Right lobe of liver (tissue), 6 donors: ENCODE data around the gene EDEM3. TPM values are rescaled to one million over a fixed set of nuclear protein-coding genes. Genes with fewer than 3 reads are reported as not detected.

ENCODE experiments used
- ATAC-seq, 4 donors: fragments of 200-7000 bp; cut with Tn5 transposase; one replicate each; pipeline ENCODE4 v1.9.1; 2020; ENCODE audit warnings: mild to moderate bottlenecking in 4 of 4, moderate library complexity in 4 of 4
- DNase-seq, 3 donors: peaks; one replicate each; pipeline ENCODE4 v3.0.0-alpha.2; 2020
- H3K27ac ChIP-seq, 3 donors: fragments of 200-600 bp; one replicate each; pipeline ENCODE4 v1.8.0; 2022
- H3K27me3 ChIP-seq, 2 donors: fragments of 200-600 bp; one replicate each; pipeline ENCODE4 v1.8.0; 2022
- H3K36me3 ChIP-seq, 4 donors: fragments of 200-600 bp; sonication (generic) in 1 of 4; one replicate each; pipeline versions ENCODE4 v1.5.1 to v1.8.0; 2017 to 2022; ENCODE audit warnings: control low read depth in 1 of 4
- H3K4me1 ChIP-seq, 4 donors: fragments of 200-600 bp; sonication (generic) in 1 of 4; one replicate each; pipeline versions ENCODE4 v1.5.1 to v1.8.0; 2017 to 2022; ENCODE audit warnings: control low read depth in 1 of 4
- H3K4me3 ChIP-seq, 3 donors: fragments of 200-600 bp; one replicate each; pipeline ENCODE4 v1.8.0; 2022
- H3K9me3 ChIP-seq, 4 donors: fragments of 200-600 bp; sonication (generic) in 1 of 4; one replicate each; pipeline versions ENCODE4 v1.5.1 to v1.8.0; 2017 to 2022; ENCODE audit warnings: control low read depth in 1 of 4
- POLR2A ChIP-seq: fragments of 450-650 bp; IDR thresholded peaks from one replicate; pipeline ENCODE4 v1.6.1; 2017; ENCODE audit warnings: antibody characterized with exemption, mild to moderate bottlenecking
- WGBS: methylation state at CpG from one replicate; pipeline ENCODE4 v1.1.6; 2018; ENCODE audit warnings: low coverage, low lambda C conversion rate; ENCODE audit not compliant: insufficient coverage; ENCODE audit errors: missing lambda C conversion rate; 5-methylcytosine and 5-hydroxymethylcytosine counted together
- intact Hi-C, 2 donors: fragments of 100-400 bp; cut with DNase I; formaldehyde crosslinking; loops; one replicate each; pipeline versions ENCODE4 v1.11.2 to v1.14.1; 2022
- total RNA-seq, 6 experiments: library from RNA; depleted of rRNA in 2 of 6; stranded (reverse); fragments of >200 nt in 2 of 6; fragmentation: NEBNext Ultra II Directional in 3 of 6; extraction: Animal tissue kit (Norgen Biotek cat#: 25700) in 3 of 6; gene quantifications; one replicate each; pipeline versions ENCODE4 v1.1.0 to v1.2.4, GENCODE V29; 2016 to 2023
- TF ChIP-seq, protein P1 (sequence below), 4 donors: fragments of 200-600 bp in 3 of 4; fragments of 450-650 bp in 1 of 4; IDR thresholded peaks; one replicate each; pipeline versions ENCODE4 v1.5.1 to v1.8.0; 2016 to 2022; ENCODE audit warnings: antibody characterized with exemption in 4 of 4, mild to moderate bottlenecking in 2 of 4
- donor health status: DM: no; HTN: yes; CAD: no.
- donor health status: DM: no; HTN: no; CAD: no.
- donor health status: DM: no; HTN: no; CAD: no.
- donor health status: DM: no; HTN: yes; CAD: no.
- donor health status: DM: no; HTN: yes; CAD: no.

EDEM3 gene
- total RNA-seq, 6 experiments from 2014 or later = 18.5 to 36.4 (median 31.0) TPM

DNA sequence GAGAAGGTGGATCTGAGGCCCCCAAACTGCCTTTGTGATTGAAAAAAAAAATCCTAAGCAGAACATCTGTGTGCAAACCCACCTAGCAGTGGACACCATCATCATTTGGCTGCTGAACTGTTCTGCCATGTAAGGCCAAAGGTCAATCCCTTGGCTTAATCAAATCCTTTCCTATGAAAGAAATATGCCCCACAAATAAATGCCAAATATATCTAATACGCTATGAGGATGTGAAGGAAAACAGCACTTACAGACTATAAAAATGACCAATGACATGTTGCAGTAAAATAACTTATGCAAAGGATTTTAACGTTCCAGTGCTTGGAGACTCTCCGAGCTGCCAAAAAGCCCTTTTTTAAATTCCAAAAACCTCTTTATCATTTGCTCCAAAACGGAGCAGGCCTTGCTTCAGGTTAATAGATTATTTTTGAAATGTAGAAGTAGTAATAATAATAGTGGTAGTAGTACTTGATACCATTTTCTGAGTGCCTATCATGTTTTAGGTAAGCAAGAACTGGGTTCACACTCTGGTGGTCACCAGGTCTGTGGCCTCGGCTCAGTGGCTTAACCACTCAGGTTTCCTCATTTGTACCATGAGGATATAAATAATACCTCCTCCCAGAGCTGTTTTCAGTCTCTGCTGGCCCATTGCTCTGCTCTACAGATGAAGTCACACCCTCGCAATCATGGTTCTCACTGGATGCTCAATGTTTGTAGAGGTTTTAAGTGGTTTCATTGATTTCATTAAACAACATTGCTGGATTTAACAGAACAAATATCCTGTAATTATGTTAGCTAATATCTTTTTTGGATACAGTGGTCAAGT is 47.9 kb upstream of the EDEM3 start:
- Histone ChIP-seq H3K27ac (no peak overlapping the region), H3K9me3 (no peaks in the 10 kb centered on the region), H3K4me1 (peaks cover 0 to 20% (median 3%) of the 10 kb centered on the region in 4 donors), H3K4me3 (no peak overlapping the region), H3K36me3 (no peaks in the 10 kb centered on the region), H3K27me3 (no peaks in the 10 kb centered on the region)
- no peak for TF ChIP-seq POLR2A
- TF ChIP-seq, protein P1, sequence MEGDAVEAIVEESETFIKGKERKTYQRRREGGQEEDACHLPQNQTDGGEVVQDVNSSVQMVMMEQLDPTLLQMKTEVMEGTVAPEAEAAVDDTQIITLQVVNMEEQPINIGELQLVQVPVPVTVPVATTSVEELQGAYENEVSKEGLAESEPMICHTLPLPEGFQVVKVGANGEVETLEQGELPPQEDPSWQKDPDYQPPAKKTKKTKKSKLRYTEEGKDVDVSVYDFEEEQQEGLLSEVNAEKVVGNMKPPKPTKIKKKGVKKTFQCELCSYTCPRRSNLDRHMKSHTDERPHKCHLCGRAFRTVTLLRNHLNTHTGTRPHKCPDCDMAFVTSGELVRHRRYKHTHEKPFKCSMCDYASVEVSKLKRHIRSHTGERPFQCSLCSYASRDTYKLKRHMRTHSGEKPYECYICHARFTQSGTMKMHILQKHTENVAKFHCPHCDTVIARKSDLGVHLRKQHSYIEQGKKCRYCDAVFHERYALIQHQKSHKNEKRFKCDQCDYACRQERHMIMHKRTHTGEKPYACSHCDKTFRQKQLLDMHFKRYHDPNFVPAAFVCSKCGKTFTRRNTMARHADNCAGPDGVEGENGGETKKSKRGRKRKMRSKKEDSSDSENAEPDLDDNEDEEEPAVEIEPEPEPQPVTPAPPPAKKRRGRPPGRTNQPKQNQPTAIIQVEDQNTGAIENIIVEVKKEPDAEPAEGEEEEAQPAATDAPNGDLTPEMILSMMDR (IDR thresholded peaks at IDR 0.05) = no peak
- 78% methylated on average over 6 of the region's 6 CpGs for WGBS
- DNase-seq = no peak
- peak in 3 of 4 donors; percentile 4 to 63 (median 8) for ATAC-seq
- intact Hi-C loops = no loop called here

DNA sequence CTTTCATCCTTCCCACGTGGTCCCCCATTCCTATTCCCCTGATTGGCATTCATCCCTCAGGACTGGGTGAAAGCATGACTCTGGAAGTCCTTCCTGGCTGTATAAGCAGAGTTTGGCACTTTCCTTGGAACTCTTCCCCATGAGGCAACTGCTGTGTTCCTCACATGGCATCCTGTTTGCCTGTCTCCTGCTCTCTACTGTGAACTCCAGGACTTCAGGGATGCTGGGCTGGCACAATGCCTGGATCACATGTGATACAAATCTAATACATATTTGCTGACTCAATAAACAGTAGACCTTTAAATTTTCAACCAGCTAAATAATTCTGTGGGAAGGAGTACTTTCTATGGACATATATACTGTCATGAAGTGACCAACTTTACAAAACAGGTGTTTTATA is 46.8 kb upstream of the EDEM3 start:
- intact Hi-C loops = no loop called here
- DNase-seq (peak in 2 of 3 donors; percentile 50 to 61), ATAC-seq (peak; percentile 24 to 40 (median 32))
- no peak overlapping the region for H3K4me3 ChIP-seq
- peaks cover 0 to 19% (median 3%) of the 10 kb centered on the region in 4 donors for H3K4me1 ChIP-seq
- no peak for TF ChIP-seq POLR2A
- TF ChIP-seq, protein P1 (IDR thresholded peaks at IDR 0.05) = no peak
- H3K27ac ChIP-seq = no peak overlapping the region
- no peaks in the 10 kb centered on the region for H3K9me3 ChIP-seq
- no peaks in the 10 kb centered on the region for H3K27me3 ChIP-seq
- WGBS = 75% methylated on average over 1 of the region's 1 CpG
- H3K36me3 ChIP-seq = no peaks in the 10 kb centered on the region

DNA sequence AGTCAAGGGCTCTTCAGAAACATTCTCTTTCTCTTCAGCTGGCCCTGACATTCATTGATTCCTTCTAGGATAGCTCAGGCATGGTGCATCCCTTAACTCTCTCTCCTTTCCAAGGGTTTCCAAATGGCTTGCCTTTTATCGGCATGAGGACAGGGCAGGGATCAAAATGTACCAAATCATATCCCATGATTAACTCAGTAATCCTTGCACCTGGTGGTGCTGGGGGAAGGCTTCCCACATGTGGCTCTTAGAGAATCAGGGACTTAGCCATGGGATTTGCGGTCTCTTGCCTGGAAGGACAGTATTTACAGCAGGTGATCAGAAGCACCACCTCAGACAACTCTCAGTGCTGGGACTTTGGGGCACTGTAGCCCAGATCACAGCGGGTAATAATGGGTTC is 46.2 kb upstream of the EDEM3 start:
- TF ChIP-seq POLR2A = no peak
- TF ChIP-seq, protein P1 (IDR thresholded peaks at IDR 0.05) = no peak
- DNase-seq = no peak

DNA sequence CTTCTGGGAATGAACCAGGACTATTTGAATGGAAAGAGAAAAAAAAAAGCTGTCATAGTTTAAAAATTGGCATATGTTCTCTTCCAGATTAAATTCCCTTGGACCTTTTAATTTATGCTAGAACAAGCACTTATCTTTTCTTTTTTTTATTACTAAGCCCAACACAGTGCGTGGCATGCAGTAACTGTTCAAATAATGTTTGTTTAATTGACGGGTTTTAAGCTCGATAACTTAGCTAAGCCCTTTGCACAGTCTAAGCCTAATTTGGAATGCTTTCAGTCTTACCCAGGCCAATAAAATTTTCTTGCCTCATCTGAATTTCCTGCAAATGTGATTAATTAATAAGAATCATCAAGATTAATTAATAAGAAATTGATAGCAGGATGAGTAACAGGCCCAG is 39.3 kb upstream of the EDEM3 start:
- no peaks in the 10 kb centered on the region for H3K27me3 ChIP-seq
- no peaks in the 10 kb centered on the region for H3K9me3 ChIP-seq
- DNase-seq (no peak), ATAC-seq (peak; percentile 37 to 59 (median 56))
- H3K36me3 ChIP-seq = no peaks in the 10 kb centered on the region
- intact Hi-C loops = no loop called here
- peak overlapping the region in 1 of 3 donors; percentile 75 for H3K27ac ChIP-seq
- no peak overlapping the region for H3K4me3 ChIP-seq
- peaks cover 3 to 36% (median 19%) of the 10 kb centered on the region in 4 donors for H3K4me1 ChIP-seq
- no peak for TF ChIP-seq POLR2A
- TF ChIP-seq, protein P1 (IDR thresholded peaks at IDR 0.05) = no peak
- 29% methylated on average over 3 of the region's 3 CpGs for WGBS

More for the DNA sequence above, 46.2 kb upstream of the EDEM3 start:
- WGBS = 100% methylated on average over 2 of the region's 3 CpGs
- Histone ChIP-seq H3K9me3 (no peaks in the 10 kb centered on the region), H3K4me3 (no peak overlapping the region), H3K27ac (no peak overlapping the region), H3K4me1 (peaks cover 0 to 13% (median 3%) of the 10 kb centered on the region in 4 donors), H3K27me3 (no peaks in the 10 kb centered on the region), H3K36me3 (no peaks in the 10 kb centered on the region)
- intact Hi-C loops = no loop called here
- no peak for ATAC-seq
